ENCODE results near the gene EARS2. TPM values are rescaled to one million over a fixed set of nuclear protein-coding genes. Genes with fewer than 3 reads are reported as not detected.
"Not testable (repeated sequence)": the region's sequence is repeated elsewhere in the genome, so short reads cannot be mapped to it uniquely, and the experiment has no call there.

The EARS2 gene
- total RNA-seq, 2 experiments from 2014 or later, result 11.0 to 11.2 TPM

DNA sequence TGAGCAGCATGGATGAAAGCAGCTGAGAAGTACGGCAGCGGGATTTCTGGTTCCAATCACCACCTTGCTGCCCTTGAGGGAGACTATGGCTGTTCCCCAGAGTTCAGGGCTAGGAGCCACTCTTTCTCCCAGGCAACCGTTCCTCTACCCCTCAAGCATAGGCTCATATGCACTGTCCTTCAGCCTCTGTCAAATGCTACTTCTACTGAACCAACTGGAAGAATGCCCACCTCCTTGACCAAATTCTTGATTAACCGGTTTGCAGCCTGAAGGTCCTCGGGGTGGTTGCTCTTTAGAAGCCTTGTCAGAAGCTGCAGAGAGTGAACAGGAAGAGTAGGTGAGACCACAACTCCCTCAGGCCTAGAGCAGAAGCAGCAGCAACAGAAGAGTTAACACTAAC is 70.7 kb downstream of the EARS2 start:
- Mint-ChIP-seq H3K4me1 (peaks cover 2% of the 10 kb centered on the region), H3K27ac (no peak overlapping the region), H3K9me3 (no peaks in the 10 kb centered on the region), H3K27me3 (no peaks in the 10 kb centered on the region), H3K4me3 (no peak overlapping the region), H3K36me3 (peaks cover 28% of the 10 kb centered on the region)
- ATAC-seq (ENCODE audit: low read depth), result no peak
- POLR2A ChIA-PET, result no interaction called here
- DNase-seq, result no peak

DNA sequence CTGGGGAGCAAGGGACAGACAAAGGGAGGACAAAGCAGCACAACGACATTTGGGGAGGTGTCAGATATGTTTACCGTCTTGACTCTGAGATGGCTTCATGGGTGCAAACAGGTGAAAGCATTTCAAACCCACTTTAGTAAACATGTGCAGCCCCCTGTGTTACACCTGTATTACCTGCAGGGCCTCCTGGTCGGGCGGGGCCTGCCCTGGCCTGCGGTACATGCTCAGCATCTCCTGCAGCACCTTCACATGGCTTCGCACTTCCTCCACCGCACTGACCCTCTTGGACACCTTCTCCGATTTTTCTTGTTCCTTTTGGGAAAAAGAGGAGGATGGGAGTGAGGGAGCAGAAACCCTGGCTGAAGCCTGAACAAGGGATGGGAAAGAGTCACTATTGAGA is 71.3 kb downstream of the EARS2 start:
- no peaks in the 10 kb centered on the region for H3K27me3 Mint-ChIP-seq
- peaks cover 26% of the 10 kb centered on the region for H3K36me3 Mint-ChIP-seq
- no peak overlapping the region for H3K4me3 Mint-ChIP-seq
- ATAC-seq (ENCODE audit: low read depth), result no peak
- no peak for DNase-seq
- H3K9me3 Mint-ChIP-seq, result no peaks in the 10 kb centered on the region
- H3K27ac Mint-ChIP-seq, result no peak overlapping the region
- H3K4me1 Mint-ChIP-seq, result peaks cover 2% of the 10 kb centered on the region
- POLR2A ChIA-PET, result no interaction called here

DNA sequence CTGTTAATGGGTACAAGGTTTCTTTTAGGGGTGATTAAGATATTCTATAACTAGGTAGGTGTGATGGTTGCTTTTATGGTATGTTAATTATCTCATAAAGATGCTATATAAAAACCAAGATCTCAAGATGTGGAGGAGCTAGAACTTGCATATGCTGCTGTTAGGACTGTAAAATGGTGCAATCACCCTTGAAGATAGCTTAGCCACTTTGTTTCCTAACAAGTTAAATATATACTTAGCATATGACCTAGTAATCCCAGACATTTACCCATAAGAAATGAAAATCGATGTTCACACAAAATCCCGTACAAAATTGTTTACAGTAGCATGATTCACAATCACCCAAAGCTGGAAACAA is 71.9 kb downstream of the EARS2 start:
- ATAC-seq (ENCODE audit: low read depth), result no peak
- Mint-ChIP-seq H3K4me3 (no peak overlapping the region), H3K27me3 (no peaks in the 10 kb centered on the region), H3K27ac (no peak overlapping the region), H3K9me3 (no peaks in the 10 kb centered on the region), H3K4me1 (peaks cover 2% of the 10 kb centered on the region), H3K36me3 (peaks cover 24% of the 10 kb centered on the region)
- DNase-seq, result no peak
- POLR2A ChIA-PET, result no interaction called here

DNA sequence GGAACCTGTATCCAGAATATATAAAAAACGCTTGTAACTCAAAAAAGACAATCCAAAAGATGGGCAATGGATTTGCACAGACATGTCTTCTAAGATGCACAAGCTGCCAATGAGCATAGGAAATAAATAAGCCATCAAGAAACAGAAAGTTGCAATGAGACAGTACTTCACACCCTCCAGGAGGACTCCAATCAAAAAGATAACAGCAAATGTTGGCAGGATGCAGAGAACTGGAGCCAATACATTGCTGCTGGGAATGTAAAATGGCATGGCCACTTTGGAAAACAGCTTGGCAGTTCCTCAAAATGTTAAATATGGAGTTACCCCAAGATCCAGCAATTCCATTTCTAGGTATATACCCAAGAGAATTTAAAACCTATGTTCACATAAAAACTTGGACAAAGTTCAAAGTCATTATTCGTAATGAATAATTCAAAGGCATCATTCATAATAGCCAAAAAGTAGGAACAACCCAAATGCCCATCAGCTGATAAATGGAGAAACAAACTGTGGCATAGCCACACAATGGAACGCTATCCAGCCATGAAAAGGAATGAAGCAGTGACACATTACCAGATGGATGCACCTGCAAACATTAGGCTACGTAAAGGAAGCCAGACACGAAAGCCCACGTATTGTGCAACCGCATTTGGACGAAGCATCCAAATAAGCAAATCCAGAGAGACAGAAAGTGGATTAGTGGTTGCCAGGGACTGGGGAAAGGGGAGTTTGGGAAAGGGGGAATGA is 72.5 kb downstream of the EARS2 start:
- H3K27ac Mint-ChIP-seq, result no peak overlapping the region
- H3K27me3 Mint-ChIP-seq, result no peaks in the 10 kb centered on the region
- ATAC-seq (ENCODE audit: low read depth) (no peak), DNase-seq (no peak)
- POLR2A ChIA-PET, result interaction anchor here (0.8 kb wide), 1 partner anchor 20 kb away, joined by 3 read pairs; no protein-coding TSS in a partner anchor
- peaks cover 18% of the 10 kb centered on the region for H3K36me3 Mint-ChIP-seq
- H3K4me3 Mint-ChIP-seq, result no peak overlapping the region
- H3K9me3 Mint-ChIP-seq, result no peaks in the 10 kb centered on the region
- peaks cover 2% of the 10 kb centered on the region for H3K4me1 Mint-ChIP-seq

DNA sequence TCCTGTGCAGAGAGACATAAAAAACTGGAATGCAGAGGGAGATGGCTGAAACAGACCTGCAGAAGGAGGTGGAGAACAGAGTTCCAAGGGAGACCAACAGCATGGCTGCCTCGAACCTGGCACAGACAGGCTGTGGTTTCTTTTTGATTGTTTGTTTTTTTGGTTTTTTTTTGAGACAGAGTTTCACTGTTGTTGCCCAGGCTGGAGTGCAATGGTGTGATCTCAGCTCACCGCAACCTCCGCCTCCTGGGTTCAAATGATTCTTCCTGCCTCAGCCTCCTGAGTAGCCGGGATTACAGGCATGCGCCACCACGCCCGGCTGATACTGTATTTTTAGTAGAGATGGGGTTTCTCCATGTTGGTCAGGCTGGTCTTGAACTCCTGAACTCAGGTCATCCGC is 73.7 kb downstream of the EARS2 start:
- H3K4me3 Mint-ChIP-seq; H3K9me3 Mint-ChIP-seq; DNase-seq; POLR2A ChIA-PET; H3K27me3 Mint-ChIP-seq; H3K4me1 Mint-ChIP-seq; ATAC-seq (ENCODE audit: low read depth): not testable (repeated sequence)
- Mint-ChIP-seq H3K36me3 (peaks cover 22% of the 10 kb centered on the region), H3K27ac (peak overlapping the region; percentile 44)

DNA sequence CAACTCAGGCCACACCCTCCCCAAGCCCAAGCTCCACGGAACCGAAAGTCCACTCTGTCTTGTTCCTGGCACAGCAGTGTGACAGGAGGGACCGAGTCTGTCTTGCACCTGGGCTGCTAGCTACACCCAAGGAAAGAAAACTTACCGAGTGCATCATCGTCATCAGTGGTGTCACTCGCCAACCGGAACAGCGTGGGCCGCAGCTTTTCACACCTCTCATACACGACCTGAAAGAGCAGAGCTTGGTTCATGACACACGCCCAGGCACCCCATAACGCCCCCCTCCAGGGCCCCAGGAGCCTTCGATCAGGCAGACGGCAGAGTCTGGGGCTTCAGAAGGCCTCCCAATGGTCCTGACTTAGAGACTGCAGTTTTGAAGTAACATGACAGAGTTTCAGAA is 74.4 kb downstream of the EARS2 start:
- H3K36me3 Mint-ChIP-seq, result peaks cover 22% of the 10 kb centered on the region
- POLR2A ChIA-PET, result no interaction called here

DNA sequence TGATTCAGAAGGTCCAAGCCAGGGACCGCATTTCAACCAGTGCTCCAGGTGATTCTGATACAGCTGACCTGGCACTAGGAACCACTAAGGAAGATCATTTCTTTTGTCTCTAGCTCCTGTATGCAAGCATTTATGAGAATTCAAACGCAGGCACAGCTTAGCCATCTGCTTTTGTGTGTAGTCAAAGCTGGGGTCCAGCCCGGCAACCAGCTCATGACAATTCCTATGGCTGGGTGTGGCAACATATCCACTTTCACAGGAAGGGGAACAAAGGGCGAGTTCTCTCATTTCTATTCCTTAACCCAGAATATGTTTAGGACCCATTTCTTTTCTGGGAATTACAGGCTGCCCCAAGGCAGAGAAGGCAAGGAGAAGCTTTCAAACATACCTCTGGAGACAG is 76.9 kb downstream of the EARS2 start:
- Mint-ChIP-seq H3K27ac (no peak overlapping the region), H3K4me3 (no peak overlapping the region), H3K9me3 (no peaks in the 10 kb centered on the region), H3K36me3 (peaks cover 19% of the 10 kb centered on the region), H3K4me1 (no peaks in the 10 kb centered on the region), H3K27me3 (no peaks in the 10 kb centered on the region)
- DNase-seq (no peak), ATAC-seq (ENCODE audit: low read depth) (no peak)
- POLR2A ChIA-PET, result no interaction called here

More for the DNA sequence above, 74.4 kb downstream of the EARS2 start:
- ATAC-seq (ENCODE audit: low read depth), result no peak
- no peak overlapping the region for H3K4me3 Mint-ChIP-seq
- DNase-seq, result no peak
- no peak overlapping the region for H3K27ac Mint-ChIP-seq
- no peaks in the 10 kb centered on the region for H3K9me3 Mint-ChIP-seq
- peaks cover 2% of the 10 kb centered on the region for H3K4me1 Mint-ChIP-seq
- H3K27me3 Mint-ChIP-seq, result no peaks in the 10 kb centered on the region

DNA sequence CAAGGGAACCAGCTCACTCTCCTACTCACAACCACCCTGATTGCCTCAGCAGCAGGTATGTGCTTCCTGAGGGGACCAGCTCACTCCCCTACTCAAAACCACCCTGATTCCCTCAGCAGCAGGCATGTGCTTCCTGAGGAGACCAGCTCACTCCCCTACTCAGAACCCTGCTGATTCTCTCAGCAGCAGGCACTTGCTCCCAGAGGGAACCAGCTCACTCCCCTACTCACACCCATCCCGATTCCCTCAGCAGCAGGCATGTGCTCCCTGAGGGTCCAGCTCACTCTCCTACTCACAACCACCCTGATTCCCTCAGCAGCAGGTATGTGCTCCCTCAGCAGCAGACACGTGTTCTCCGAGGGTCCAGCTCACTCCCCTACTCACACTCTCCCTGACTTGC is 78.0 kb downstream of the EARS2 start:
- Mint-ChIP-seq H3K4me3 (no peak overlapping the region), H3K9me3 (no peaks in the 10 kb centered on the region), H3K36me3 (peaks cover 16% of the 10 kb centered on the region), H3K27me3 (no peaks in the 10 kb centered on the region), H3K4me1 (no peaks in the 10 kb centered on the region), H3K27ac (no peak overlapping the region)
- ATAC-seq (ENCODE audit: low read depth) (no peak), DNase-seq (no peak)
- POLR2A ChIA-PET, result no interaction called here

DNA sequence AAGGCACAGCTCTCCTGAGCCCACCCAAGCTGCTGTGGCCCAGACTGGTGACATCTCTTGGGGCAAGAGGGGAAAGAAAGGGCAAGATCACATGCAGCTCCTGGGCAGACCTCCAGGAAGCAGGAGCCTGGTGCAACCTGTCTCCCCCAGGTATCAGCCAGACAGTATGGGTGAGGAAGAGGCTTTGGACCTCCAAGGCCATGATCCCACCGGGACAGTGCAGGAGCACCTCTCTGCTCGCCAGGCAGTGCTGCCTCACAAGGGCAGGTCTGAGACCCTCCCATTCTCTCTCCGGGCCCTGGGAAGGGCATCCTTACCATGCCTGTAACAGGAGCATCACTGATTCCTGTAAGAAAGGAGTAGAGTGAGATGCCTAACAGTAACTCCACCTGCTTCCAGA is 78.6 kb downstream of the EARS2 start:
- DNase-seq, result no peak
- H3K4me1 Mint-ChIP-seq, result no peaks in the 10 kb centered on the region
- H3K9me3 Mint-ChIP-seq, result no peaks in the 10 kb centered on the region
- no peaks in the 10 kb centered on the region for H3K27me3 Mint-ChIP-seq
- H3K4me3 Mint-ChIP-seq, result no peak overlapping the region
- H3K36me3 Mint-ChIP-seq, result peaks cover 16% of the 10 kb centered on the region
- ATAC-seq (ENCODE audit: low read depth), result no peak
- H3K27ac Mint-ChIP-seq, result no peak overlapping the region
- POLR2A ChIA-PET, result no interaction called here

DNA sequence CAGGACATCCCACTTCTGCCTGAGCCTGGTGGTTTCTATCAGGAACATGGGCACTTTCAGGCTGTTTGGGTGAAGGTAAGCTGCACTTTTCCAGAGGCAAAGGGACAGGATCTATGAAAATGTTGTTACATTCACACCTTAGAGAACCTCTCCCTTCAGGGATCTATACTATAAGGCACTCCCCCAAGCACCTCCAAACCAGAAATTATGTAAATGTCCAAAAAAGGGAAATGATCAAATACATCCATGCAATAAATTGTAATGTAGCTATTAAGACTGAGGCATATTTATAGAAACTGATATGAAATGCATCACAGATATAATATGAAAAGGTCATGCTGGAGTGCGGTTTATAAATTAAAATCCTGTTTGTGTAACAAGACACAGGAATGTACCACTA is 80.9 kb downstream of the EARS2 start:
- POLR2A ChIA-PET, result no interaction called here
- no peaks in the 10 kb centered on the region for H3K4me1 Mint-ChIP-seq

More for the DNA sequence above, 80.9 kb downstream of the EARS2 start:
- H3K4me3 Mint-ChIP-seq, result no peak overlapping the region
- H3K9me3 Mint-ChIP-seq, result no peaks in the 10 kb centered on the region
- H3K27ac Mint-ChIP-seq, result no peak overlapping the region
- DNase-seq (no peak), ATAC-seq (ENCODE audit: low read depth) (no peak)
- H3K27me3 Mint-ChIP-seq, result no peaks in the 10 kb centered on the region
- peaks cover 12% of the 10 kb centered on the region for H3K36me3 Mint-ChIP-seq

Other genes with a start within 250 kb of the EARS2 start
- 10 to 100 TPM; 22.3 to 23.6 TPM for gene COG7, start 104.2 kb downstream of the EARS2 start, total RNA-seq
- gene GGA2, start 46.9 kb downstream of the EARS2 start, total RNA-seq, result 100 to 1,000 TPM; 125 to 137 TPM
- 10 to 100 TPM; 43.3 to 44.6 TPM for gene UBFD1, start 377 bp upstream of the EARS2 start, total RNA-seq
- 10 to 100 TPM; 65.0 to 66.3 TPM for gene NDUFAB1, start 39.0 kb upstream of the EARS2 start, total RNA-seq
- gene PALB2, start 84.0 kb upstream of the EARS2 start, total RNA-seq, result 10 to 100 TPM; 20.2 to 21.3 TPM
- 10 to 100 TPM; 83.9 to 89.3 TPM for gene DCTN5, start 84.1 kb upstream of the EARS2 start, total RNA-seq
- gene PLK1, start 121.5 kb upstream of the EARS2 start, total RNA-seq, result 10 to 100 TPM; 76.5 to 84.8 TPM
- not detected for gene ERN2, start 155.9 kb upstream of the EARS2 start, total RNA-seq
- not detected for gene CHP2, start 197.7 kb upstream of the EARS2 start, total RNA-seq

Measured in activated naive CD8-positive, alpha-beta T cell treated with anti-CD3 and anti-CD28 coated beads, Interleukin-2, amount 10 ng/mL, durations not matched to agents 7 days and 5 days (primary cell).